Fibroblast of lung (primary cell): ENCODE measurements around the gene ZG16.

Experiments used
- EZH2 ChIP-seq: IDR thresholded peaks from 2 replicates; pipeline ENCODE4 v1.5.1; 2012; ENCODE audit warnings: low read length, control low read depth, mild to moderate bottlenecking; ENCODE audit errors: missing control alignments
- TF ChIP-seq, protein P1 (sequence below), 2 donors: IDR thresholded peaks in 1 of 2; conservative IDR thresholded peaks in 1 of 2; 1 replicate in 1 of 2; 2 replicates in 1 of 2; pipeline ENCODE4 v1.5.1; 2011 to 2012; ENCODE audit warnings: low read length in 2 of 2, control low read depth in 1 of 2, inconsistent platforms in 1 of 2, low read depth in 1 of 2, mild to moderate bottlenecking in 1 of 2

DNA sequence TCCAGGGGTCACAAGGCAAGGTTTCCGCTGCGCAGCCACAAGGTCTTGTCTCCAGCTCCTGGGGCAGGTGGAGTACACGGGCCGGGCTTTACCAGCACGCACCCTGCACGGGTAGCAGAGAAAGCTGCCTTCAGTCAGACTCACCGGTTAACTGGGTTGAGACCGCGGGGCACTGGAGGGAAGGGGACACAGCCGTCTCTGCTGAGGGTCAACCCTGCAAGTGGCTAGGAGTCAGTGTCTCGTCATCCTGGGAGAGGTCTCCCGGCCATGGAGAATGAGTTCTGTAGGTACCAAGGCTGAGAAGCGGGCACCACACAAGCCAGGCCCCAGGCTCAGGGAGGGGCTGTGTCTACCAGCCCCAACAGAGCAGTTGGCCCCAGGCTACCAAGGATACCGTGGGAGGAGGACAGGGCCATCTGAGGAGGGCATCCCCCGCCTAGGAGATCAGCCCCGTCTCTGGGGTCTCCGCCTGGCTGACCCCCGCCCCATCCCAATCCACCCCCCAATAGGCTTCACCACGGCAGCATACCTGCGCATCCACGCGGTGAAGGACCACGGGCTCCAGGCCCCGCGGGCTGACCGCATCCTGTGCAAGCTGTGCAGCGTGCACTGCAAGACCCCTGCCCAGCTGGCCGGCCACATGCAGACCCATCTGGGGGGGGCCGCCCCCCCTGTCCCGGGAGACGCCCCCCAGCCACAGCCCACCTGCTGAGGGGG is 31.1 kb downstream of the ZG16 start:
- TF ChIP-seq, protein P1, sequence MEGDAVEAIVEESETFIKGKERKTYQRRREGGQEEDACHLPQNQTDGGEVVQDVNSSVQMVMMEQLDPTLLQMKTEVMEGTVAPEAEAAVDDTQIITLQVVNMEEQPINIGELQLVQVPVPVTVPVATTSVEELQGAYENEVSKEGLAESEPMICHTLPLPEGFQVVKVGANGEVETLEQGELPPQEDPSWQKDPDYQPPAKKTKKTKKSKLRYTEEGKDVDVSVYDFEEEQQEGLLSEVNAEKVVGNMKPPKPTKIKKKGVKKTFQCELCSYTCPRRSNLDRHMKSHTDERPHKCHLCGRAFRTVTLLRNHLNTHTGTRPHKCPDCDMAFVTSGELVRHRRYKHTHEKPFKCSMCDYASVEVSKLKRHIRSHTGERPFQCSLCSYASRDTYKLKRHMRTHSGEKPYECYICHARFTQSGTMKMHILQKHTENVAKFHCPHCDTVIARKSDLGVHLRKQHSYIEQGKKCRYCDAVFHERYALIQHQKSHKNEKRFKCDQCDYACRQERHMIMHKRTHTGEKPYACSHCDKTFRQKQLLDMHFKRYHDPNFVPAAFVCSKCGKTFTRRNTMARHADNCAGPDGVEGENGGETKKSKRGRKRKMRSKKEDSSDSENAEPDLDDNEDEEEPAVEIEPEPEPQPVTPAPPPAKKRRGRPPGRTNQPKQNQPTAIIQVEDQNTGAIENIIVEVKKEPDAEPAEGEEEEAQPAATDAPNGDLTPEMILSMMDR (conservative IDR thresholded peaks at IDR 0.05 in 1 of 2, IDR thresholded peaks at IDR 0.05 in 1 of 2; ENCODE audit: low read depth in 1 of 2, low read length in 2 of 2): no peak
- TF ChIP-seq EZH2: no peak
